Measurements from ENCODE around the gene CGNL1.

Gene CGNL1

GRCh38 chr15:57554812-57555179 lies 178.5 kb downstream of the CGNL1 start:
- H3K79me2 ChIP-seq (ENCODE audit: insufficient read depth, low read length): no peaks in the 10 kb centered on the region
- no peaks in the 10 kb centered on the region for H3F3A ChIP-seq (ENCODE audit: insufficient read depth, low read length)
- H3K27ac ChIP-seq (ENCODE audit: low read depth, low read length, poor library complexity, severe bottlenecking): no peak overlapping the region
- no peaks in the 10 kb centered on the region for H4K20me1 ChIP-seq (ENCODE audit: insufficient read depth, low read length)
- 0 out of 2 replicates have a peak, but pooled peaks cover 9% of the 10 kb centered on the region for H3K27me3 ChIP-seq (ENCODE audit: insufficient read depth, low read length)
- no peak for TF ChIP-seq EZH2 (IDR thresholded peaks at IDR 0.05; ENCODE audit: borderline replicate concordance, low read length)
- no peak overlapping the region for H3K4me2 ChIP-seq (ENCODE audit: low read length)
- H3K9ac ChIP-seq (ENCODE audit: low read length): no peak overlapping the region
- no peak overlapping the region for H2AFZ ChIP-seq (ENCODE audit: low read length)
- no peaks in the 10 kb centered on the region for H3K4me1 ChIP-seq (ENCODE audit: insufficient read depth, low read length, severe bottlenecking)
- no peaks in the 10 kb centered on the region for H3K36me3 ChIP-seq (ENCODE audit: insufficient read depth, low read length)
- no peaks in the 10 kb centered on the region for H3K9me2 ChIP-seq (ENCODE audit: low read depth, low read length)
- H3K9me3 ChIP-seq (ENCODE audit: low read length): no peaks in the 10 kb centered on the region
- H3K4me3 ChIP-seq (ENCODE audit: low read depth, low read length, poor library complexity, severe bottlenecking): no peak overlapping the region

DNA sequence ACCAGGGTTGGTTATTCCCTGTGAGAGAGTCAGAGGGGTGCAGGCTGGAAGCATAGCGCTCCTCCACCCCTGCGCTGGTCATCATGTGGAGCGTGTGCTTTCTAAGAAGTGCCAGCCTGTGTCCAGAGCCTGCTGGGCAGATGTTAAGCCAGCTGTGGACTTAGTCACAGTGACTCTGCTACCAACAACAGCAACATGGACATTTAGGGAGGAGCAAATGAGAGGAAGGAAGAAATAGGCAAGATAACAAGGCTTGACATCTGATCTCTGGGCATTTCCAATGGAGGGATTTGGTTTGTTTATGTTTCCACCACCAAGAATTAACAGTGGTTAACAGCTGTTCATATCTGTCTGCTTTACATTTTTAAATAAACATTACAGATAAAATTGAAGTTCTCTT lies 179.0 kb downstream of the CGNL1 start:
- Histone ChIP-seq H3K4me2 (ENCODE audit: low read length) (no peak overlapping the region), H3K27ac (ENCODE audit: low read depth, low read length, poor library complexity, severe bottlenecking) (no peak overlapping the region), H2AFZ (ENCODE audit: low read length) (no peak overlapping the region), H4K20me1 (ENCODE audit: insufficient read depth, low read length) (no peaks in the 10 kb centered on the region), H3K9me3 (ENCODE audit: low read length) (no peaks in the 10 kb centered on the region), H3K9ac (ENCODE audit: low read length) (no peak overlapping the region), H3K4me3 (ENCODE audit: low read depth, low read length, poor library complexity, severe bottlenecking) (no peak overlapping the region), H3K9me2 (ENCODE audit: low read depth, low read length) (no peaks in the 10 kb centered on the region), H3F3A (ENCODE audit: insufficient read depth, low read length) (no peaks in the 10 kb centered on the region), H3K27me3 (ENCODE audit: insufficient read depth, low read length) (0 out of 2 replicates have a peak, but pooled peaks cover 9% of the 10 kb centered on the region), H3K36me3 (ENCODE audit: insufficient read depth, low read length) (no peaks in the 10 kb centered on the region), H3K4me1 (ENCODE audit: insufficient read depth, low read length, severe bottlenecking) (no peaks in the 10 kb centered on the region), H3K79me2 (ENCODE audit: insufficient read depth, low read length) (no peaks in the 10 kb centered on the region)
- no peak for TF ChIP-seq EZH2 (IDR thresholded peaks at IDR 0.05; ENCODE audit: borderline replicate concordance, low read length)
- TF ChIP-seq, protein P1, sequence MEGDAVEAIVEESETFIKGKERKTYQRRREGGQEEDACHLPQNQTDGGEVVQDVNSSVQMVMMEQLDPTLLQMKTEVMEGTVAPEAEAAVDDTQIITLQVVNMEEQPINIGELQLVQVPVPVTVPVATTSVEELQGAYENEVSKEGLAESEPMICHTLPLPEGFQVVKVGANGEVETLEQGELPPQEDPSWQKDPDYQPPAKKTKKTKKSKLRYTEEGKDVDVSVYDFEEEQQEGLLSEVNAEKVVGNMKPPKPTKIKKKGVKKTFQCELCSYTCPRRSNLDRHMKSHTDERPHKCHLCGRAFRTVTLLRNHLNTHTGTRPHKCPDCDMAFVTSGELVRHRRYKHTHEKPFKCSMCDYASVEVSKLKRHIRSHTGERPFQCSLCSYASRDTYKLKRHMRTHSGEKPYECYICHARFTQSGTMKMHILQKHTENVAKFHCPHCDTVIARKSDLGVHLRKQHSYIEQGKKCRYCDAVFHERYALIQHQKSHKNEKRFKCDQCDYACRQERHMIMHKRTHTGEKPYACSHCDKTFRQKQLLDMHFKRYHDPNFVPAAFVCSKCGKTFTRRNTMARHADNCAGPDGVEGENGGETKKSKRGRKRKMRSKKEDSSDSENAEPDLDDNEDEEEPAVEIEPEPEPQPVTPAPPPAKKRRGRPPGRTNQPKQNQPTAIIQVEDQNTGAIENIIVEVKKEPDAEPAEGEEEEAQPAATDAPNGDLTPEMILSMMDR (IDR thresholded peaks at IDR 0.05; ENCODE audit: low read length): no peak

- H3F3A ChIP-seq (ENCODE audit: insufficient read depth, low read length): no peaks in the 10 kb centered on the region
- H3K36me3 ChIP-seq (ENCODE audit: insufficient read depth, low read length): no peaks in the 10 kb centered on the region
- no peak overlapping the region for H3K4me3 ChIP-seq (ENCODE audit: low read depth, low read length, poor library complexity, severe bottlenecking)
- TF ChIP-seq, protein P1 (IDR thresholded peaks at IDR 0.05; ENCODE audit: low read length): 0 out of 2 replicates have a peak, but pooled peaks have one; percentile 4
- TF ChIP-seq EZH2 (IDR thresholded peaks at IDR 0.05; ENCODE audit: borderline replicate concordance, low read length): no peak
- H3K27ac ChIP-seq (ENCODE audit: low read depth, low read length, poor library complexity, severe bottlenecking): no peak overlapping the region
- no peak overlapping the region for H3K4me2 ChIP-seq (ENCODE audit: low read length)
- H3K79me2 ChIP-seq (ENCODE audit: insufficient read depth, low read length): no peaks in the 10 kb centered on the region
- H2AFZ ChIP-seq (ENCODE audit: low read length): no peak overlapping the region
- H4K20me1 ChIP-seq (ENCODE audit: insufficient read depth, low read length): no peaks in the 10 kb centered on the region
- H3K9me2 ChIP-seq (ENCODE audit: low read depth, low read length): no peaks in the 10 kb centered on the region
- H3K9ac ChIP-seq (ENCODE audit: low read length): no peak overlapping the region
- 0 out of 2 replicates have a peak, but pooled peaks cover 9% of the 10 kb centered on the region for H3K27me3 ChIP-seq (ENCODE audit: insufficient read depth, low read length)
- no peaks in the 10 kb centered on the region for H3K9me3 ChIP-seq (ENCODE audit: low read length)
- H3K4me1 ChIP-seq (ENCODE audit: insufficient read depth, low read length, severe bottlenecking): peaks cover under 1% of the 10 kb centered on the region
Measured at GRCh38 chr15:57556040-57556439, 179.7 kb downstream of the CGNL1 start.

DNA sequence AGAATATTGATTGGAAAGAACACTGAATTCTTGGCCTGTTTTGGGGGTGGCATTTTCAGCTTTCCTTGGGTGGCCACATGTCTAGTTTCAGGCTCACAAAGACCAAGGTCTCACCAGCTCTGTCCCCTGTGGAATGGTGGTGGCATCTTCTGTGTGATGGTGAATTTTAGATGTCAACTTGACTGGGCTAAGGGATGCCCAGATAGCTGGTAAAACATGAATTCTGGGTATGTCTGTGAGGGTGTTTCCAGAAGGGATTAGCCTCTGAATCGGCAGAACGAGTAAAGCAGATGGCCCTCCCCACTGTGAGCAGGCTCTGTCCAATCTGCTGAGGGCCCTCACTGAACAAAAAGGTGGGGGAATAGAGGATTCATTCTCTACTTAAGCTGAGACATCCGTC lies 181.0 kb downstream of the CGNL1 start:
- no peaks in the 10 kb centered on the region for H3K36me3 ChIP-seq (ENCODE audit: insufficient read depth, low read length)
- no peaks in the 10 kb centered on the region for H3F3A ChIP-seq (ENCODE audit: insufficient read depth, low read length)
- no peak overlapping the region for H2AFZ ChIP-seq (ENCODE audit: low read length)
- TF ChIP-seq, protein P1 (IDR thresholded peaks at IDR 0.05; ENCODE audit: low read length): no peak
- no peak for TF ChIP-seq EZH2 (IDR thresholded peaks at IDR 0.05; ENCODE audit: borderline replicate concordance, low read length)
- no peak overlapping the region for H3K27ac ChIP-seq (ENCODE audit: low read depth, low read length, poor library complexity, severe bottlenecking)
- no peaks in the 10 kb centered on the region for H3K9me2 ChIP-seq (ENCODE audit: low read depth, low read length)
- H4K20me1 ChIP-seq (ENCODE audit: insufficient read depth, low read length): no peaks in the 10 kb centered on the region
- H3K9me3 ChIP-seq (ENCODE audit: low read length): no peaks in the 10 kb centered on the region
- 0 out of 2 replicates have a peak, but pooled peaks cover 9% of the 10 kb centered on the region for H3K27me3 ChIP-seq (ENCODE audit: insufficient read depth, low read length)
- no peak overlapping the region for H3K9ac ChIP-seq (ENCODE audit: low read length)
- H3K4me3 ChIP-seq (ENCODE audit: low read depth, low read length, poor library complexity, severe bottlenecking): no peak overlapping the region
- no peak overlapping the region for H3K4me2 ChIP-seq (ENCODE audit: low read length)
- no peaks in the 10 kb centered on the region for H3K79me2 ChIP-seq (ENCODE audit: insufficient read depth, low read length)
- H3K4me1 ChIP-seq (ENCODE audit: insufficient read depth, low read length, severe bottlenecking): peaks cover 7% of the 10 kb centered on the region
